Measurements from ENCODE around the gene IKZF1.

IKZF1 gene

DNA sequence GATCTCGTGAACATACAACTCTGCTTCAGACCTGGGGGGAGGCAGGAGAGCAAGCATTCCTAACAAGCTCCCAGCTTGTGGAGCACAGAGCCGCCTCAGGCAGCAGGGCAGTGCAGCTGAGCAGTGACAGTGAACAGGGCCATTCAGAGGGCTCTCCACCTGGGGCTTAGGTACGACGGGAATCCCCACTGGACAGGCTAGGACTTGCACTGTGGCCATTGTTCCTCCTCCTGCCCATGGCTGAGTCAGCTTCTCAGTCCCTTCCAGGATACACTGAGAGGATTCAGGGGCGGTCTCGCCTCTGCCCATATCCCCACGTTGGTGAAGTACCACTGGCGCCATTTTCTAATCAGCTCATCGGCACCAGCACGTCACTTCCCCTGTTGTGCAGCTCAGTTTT, 74.6 kb downstream of the IKZF1 start:
- DNase-seq (ENCODE audit: insufficient read length, low spot score) = no peak
- no peak for FAIRE-seq
- TF ChIP-seq, protein P1, sequence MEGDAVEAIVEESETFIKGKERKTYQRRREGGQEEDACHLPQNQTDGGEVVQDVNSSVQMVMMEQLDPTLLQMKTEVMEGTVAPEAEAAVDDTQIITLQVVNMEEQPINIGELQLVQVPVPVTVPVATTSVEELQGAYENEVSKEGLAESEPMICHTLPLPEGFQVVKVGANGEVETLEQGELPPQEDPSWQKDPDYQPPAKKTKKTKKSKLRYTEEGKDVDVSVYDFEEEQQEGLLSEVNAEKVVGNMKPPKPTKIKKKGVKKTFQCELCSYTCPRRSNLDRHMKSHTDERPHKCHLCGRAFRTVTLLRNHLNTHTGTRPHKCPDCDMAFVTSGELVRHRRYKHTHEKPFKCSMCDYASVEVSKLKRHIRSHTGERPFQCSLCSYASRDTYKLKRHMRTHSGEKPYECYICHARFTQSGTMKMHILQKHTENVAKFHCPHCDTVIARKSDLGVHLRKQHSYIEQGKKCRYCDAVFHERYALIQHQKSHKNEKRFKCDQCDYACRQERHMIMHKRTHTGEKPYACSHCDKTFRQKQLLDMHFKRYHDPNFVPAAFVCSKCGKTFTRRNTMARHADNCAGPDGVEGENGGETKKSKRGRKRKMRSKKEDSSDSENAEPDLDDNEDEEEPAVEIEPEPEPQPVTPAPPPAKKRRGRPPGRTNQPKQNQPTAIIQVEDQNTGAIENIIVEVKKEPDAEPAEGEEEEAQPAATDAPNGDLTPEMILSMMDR (IDR thresholded peaks at IDR 0.05; ENCODE audit: insufficient read depth, missing control alignments) = no peak

DNA sequence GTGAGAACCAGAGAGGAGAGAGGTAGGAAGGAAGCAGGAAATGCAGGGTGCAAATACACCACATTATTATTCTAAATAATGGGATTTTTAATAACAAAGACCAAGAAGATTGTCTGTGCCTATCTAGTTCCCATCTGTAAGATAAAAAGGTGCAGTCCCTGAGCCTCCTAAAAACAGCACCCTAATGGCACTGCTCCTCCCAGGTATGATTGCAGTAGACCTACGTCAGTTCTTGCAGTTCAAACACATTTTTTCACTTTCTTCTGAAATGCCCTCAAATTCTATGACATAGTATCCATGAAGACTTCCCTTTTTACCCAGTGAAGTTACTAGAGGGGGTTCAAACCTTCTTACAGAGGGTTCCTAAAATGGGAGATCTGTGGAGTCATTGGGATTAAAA, 75.0 kb downstream of the IKZF1 start:
- FAIRE-seq (no peak), DNase-seq (ENCODE audit: insufficient read length, low spot score) (no peak)
- TF ChIP-seq, protein P1 (IDR thresholded peaks at IDR 0.05; ENCODE audit: insufficient read depth, missing control alignments) = no peak

DNA sequence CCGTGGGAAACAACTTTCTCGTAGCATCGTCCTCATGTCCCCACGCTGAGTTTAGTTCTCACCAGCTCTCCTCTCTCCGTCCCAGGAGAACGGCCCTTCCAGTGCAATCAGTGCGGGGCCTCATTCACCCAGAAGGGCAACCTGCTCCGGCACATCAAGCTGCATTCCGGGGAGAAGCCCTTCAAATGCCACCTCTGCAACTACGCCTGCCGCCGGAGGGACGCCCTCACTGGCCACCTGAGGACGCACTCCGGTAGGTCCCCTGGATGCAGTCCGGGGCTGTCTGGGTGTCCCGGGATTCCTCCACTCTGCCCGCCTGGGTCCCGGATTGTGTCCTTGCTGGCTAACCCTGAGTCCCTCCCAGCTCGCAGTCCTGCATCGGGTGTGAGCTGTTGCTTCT, 77.9 kb downstream of the IKZF1 start:
- DNase-seq (ENCODE audit: insufficient read length, low spot score) (no peak), FAIRE-seq (no peak)
- TF ChIP-seq, protein P1 (IDR thresholded peaks at IDR 0.05; ENCODE audit: insufficient read depth, missing control alignments) = no peak

DNA sequence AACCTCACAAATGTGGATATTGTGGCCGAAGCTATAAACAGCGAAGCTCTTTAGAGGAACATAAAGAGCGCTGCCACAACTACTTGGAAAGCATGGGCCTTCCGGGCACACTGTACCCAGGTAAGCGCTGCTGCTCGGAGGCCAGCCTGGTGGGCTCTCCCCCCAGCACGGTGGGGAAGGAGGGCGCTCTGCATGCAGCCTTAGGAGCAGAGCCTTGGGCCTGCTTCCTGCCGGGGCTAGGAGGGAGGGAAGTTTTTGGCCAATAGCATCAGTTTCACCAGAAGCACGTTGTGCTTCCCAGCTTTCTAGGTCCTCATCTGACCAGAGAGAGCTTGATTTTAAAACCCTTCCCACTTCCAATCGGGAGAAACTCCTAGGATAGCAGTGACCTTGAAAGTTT, 82.8 kb downstream of the IKZF1 start:
- FAIRE-seq (no peak), DNase-seq (ENCODE audit: insufficient read length, low spot score) (no peak)
- TF ChIP-seq, protein P1 (IDR thresholded peaks at IDR 0.05; ENCODE audit: insufficient read depth, missing control alignments) = no peak

DNA sequence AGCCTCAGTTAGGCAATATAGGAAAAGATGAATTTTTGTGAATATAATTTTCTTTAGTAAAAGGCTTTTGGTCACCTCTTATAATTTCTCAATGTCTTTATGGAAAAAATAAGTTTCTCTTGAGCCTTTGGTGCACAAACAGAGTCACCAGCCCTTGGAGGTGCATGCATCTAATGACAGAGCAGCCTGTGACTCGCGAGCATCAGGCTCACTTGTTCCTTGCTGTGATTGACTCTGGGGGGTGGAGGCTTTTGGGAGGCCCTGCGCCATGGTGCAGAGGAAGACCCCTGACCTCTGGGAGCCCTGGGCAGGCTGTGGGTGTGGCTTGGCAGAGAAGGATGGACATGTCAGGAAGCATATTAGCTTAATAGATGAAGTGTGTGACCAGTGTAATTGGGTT, 85.4 kb downstream of the IKZF1 start:
- FAIRE-seq (no peak), DNase-seq (ENCODE audit: insufficient read length, low spot score) (no peak)
- TF ChIP-seq, protein P1 (IDR thresholded peaks at IDR 0.05; ENCODE audit: insufficient read depth, missing control alignments) = no peak

DNA sequence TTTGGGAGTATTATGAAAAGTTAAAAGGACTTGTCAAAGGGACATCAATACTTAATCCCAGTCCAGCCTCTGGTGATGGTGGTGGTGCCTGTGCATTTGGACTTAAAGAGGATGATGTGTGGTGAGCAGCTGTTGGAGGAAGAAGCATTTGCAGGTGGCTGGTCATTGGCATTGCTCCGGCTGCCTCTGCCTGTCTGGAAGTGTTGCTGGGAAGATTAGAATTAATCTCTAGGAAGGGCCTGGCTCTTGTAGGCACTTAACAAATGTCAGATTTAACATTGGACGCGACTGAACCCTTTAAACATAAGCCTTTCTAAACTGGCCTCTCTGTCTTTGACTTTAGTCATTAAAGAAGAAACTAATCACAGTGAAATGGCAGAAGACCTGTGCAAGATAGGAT, 86.9 kb downstream of the IKZF1 start:
- DNase-seq (ENCODE audit: insufficient read length, low spot score) = peak; percentile 47
- TF ChIP-seq, protein P1 (IDR thresholded peaks at IDR 0.05; ENCODE audit: insufficient read depth, missing control alignments) = no peak
- peak; percentile 48 for FAIRE-seq

DNA sequence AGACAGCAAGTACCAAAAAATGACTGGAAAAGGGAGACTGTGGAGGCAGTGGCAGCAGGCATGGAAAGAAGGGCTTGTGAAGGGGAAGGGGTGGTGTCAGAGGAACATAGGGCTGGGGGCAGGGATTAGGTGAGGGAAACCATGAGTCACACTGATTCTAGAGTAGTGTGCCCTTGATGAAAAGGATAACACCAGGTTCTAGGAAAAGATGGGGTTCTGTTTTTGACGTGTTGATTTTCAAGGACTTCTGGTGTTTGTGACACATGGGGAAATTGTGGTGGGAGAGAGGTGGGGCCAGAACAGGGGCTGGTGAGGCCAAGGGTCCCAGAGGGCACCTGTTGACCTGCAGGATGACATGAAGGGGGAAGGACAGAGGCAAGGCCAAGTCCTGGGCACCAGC, 88.6 kb downstream of the IKZF1 start:
- FAIRE-seq (no peak), DNase-seq (ENCODE audit: insufficient read length, low spot score) (no peak)
- TF ChIP-seq, protein P1 (IDR thresholded peaks at IDR 0.05; ENCODE audit: insufficient read depth, missing control alignments) = no peak

All from D721Med (cell line).